ENCODE measurements around the gene CDCA4. TPM values are rescaled to one million over a fixed set of nuclear protein-coding genes. Genes with fewer than 3 reads are reported as not detected.
"Not testable (repeated sequence)": the region's sequence is repeated elsewhere in the genome, so short reads cannot be mapped to it uniquely, and the experiment has no call there.

Gene CDCA4
- total RNA-seq (2014; rRNA removed; shearing (Covaris generic)) = 92.3 and 98.0 TPM in 2 replicates

- H3K4me1 ChIP-seq = peaks cover 28% of the 10 kb centered on the region
- H3K9me3 ChIP-seq (replicated peaks) = no peaks in the 10 kb centered on the region
- H3K27ac ChIP-seq = peak within 1 kb of the TSS; percentile 82
- H3K27me3 ChIP-seq = no peaks in the 10 kb centered on the region
- peak; percentile 96 to 98 for DNase-seq
- peak within 1 kb of the TSS; percentile 94 for H3K4me3 ChIP-seq
- H3K36me3 ChIP-seq = peaks cover 26% of the 10 kb centered on the region
Measured at GRCh38 chr14:105020815-105021655, at the start of gene CDCA4. Gene CDCA4, minus strand, starts transcription at chr14:105021083. Its CDS starts 9,154 bp downstream, at chr14:105011929.

- DNase-seq = peak; percentile 51 to 68
- Histone ChIP-seq H3K36me3 (no peaks in the 10 kb centered on the region), H3K4me3 (no peak overlapping the region), H3K4me1 (peaks cover 34% of the 10 kb centered on the region), H3K27me3 (no peaks in the 10 kb centered on the region), H3K9me3 (replicated peaks) (no peaks in the 10 kb centered on the region), H3K27ac (peak overlapping the region; percentile 57)
Measured at GRCh38 chr14:105069871-105070759, 49.2 kb upstream of the CDCA4 start.

- no peak for DNase-seq
- no peaks in the 10 kb centered on the region for H3K9me3 ChIP-seq (replicated peaks)
- H3K27me3 ChIP-seq = no peaks in the 10 kb centered on the region
- peaks cover 36% of the 10 kb centered on the region for H3K4me1 ChIP-seq
- no peaks in the 10 kb centered on the region for H3K36me3 ChIP-seq
- no peak overlapping the region for H3K4me3 ChIP-seq
- H3K27ac ChIP-seq = no peak overlapping the region; the same call in 1 of the 2 replicates
Measured at GRCh38 chr14:105069522-105069870, 48.6 kb upstream of the CDCA4 start.

- Histone ChIP-seq H3K36me3 (no peaks in the 10 kb centered on the region), H3K27ac (no peak overlapping the region)
Measured at GRCh38 chr14:105068818-105069217, 47.9 kb upstream of the CDCA4 start.

GRCh38 chr14:105067969-105068301 is 47.1 kb upstream of the CDCA4 start:
- no peak for DNase-seq
- H3K27ac ChIP-seq = no peak overlapping the region
- peaks cover 34% of the 10 kb centered on the region for H3K4me1 ChIP-seq
- H3K36me3 ChIP-seq = no peaks in the 10 kb centered on the region
- no peaks in the 10 kb centered on the region for H3K27me3 ChIP-seq
- no peaks in the 10 kb centered on the region for H3K9me3 ChIP-seq (replicated peaks)
- H3K4me3 ChIP-seq = no peak overlapping the region

More at GRCh38 chr14:105068818-105069217, 47.9 kb upstream of the CDCA4 start:
- Histone ChIP-seq H3K4me1 (peaks cover 34% of the 10 kb centered on the region), H3K4me3 (no peak overlapping the region), H3K27me3 (no peaks in the 10 kb centered on the region), H3K9me3 (replicated peaks) (no peaks in the 10 kb centered on the region)
- no peak for DNase-seq

- peaks cover 34% of the 10 kb centered on the region for H3K4me1 ChIP-seq
- no peaks in the 10 kb centered on the region for H3K36me3 ChIP-seq
- peak in 1 of 2 experiments; percentile 39 for DNase-seq
- H3K27me3 ChIP-seq = no peaks in the 10 kb centered on the region
- H3K4me3 ChIP-seq = peak overlapping the region; percentile 7; the same call in 1 of the 2 replicates
- no peaks in the 10 kb centered on the region for H3K9me3 ChIP-seq (replicated peaks)
- peak overlapping the region; percentile 34 for H3K27ac ChIP-seq
Measured at GRCh38 chr14:105067140-105067968, 46.5 kb upstream of the CDCA4 start.

GRCh38 chr14:105066240-105067071 is 45.6 kb upstream of the CDCA4 start:
- Histone ChIP-seq H3K4me3 (peak overlapping the region; percentile 7; the same call in 1 of the 2 replicates), H3K4me1 (peaks cover 39% of the 10 kb centered on the region), H3K27ac (peak overlapping the region; percentile 34), H3K27me3 (no peaks in the 10 kb centered on the region), H3K9me3 (replicated peaks) (no peaks in the 10 kb centered on the region), H3K36me3 (no peaks in the 10 kb centered on the region)
- DNase-seq = peak; percentile 50 to 65

GRCh38 chr14:105065280-105066228 is 44.7 kb upstream of the CDCA4 start, which contains the start of gene GPR132:
Gene GPR132, minus strand, starts transcription at chr14:105065430. Its CDS starts 10,010 bp downstream, at chr14:105055420.
- Histone ChIP-seq H3K36me3 (no peaks in the 10 kb centered on the region), H3K27me3 (no peaks in the 10 kb centered on the region), H3K27ac (no peak within 1 kb of the TSS), H3K9me3 (replicated peaks) (no peaks in the 10 kb centered on the region), H3K4me3 (no peak within 1 kb of the TSS), H3K4me1 (peaks cover 44% of the 10 kb centered on the region)
- no peak for DNase-seq

- no peak for DNase-seq
- Histone ChIP-seq H3K36me3 (no peaks in the 10 kb centered on the region), H3K27ac (no peak overlapping the region), H3K4me3 (no peak overlapping the region), H3K27me3 (no peaks in the 10 kb centered on the region), H3K9me3 (replicated peaks) (no peaks in the 10 kb centered on the region), H3K4me1 (peaks cover 45% of the 10 kb centered on the region)
Measured at GRCh38 chr14:105064721-105065143, 43.8 kb upstream of the CDCA4 start.

- DNase-seq = no peak
- Histone ChIP-seq H3K27ac (no peak overlapping the region), H3K4me1 (peaks cover 52% of the 10 kb centered on the region), H3K27me3 (no peaks in the 10 kb centered on the region), H3K36me3 (no peaks in the 10 kb centered on the region), H3K9me3 (replicated peaks) (no peaks in the 10 kb centered on the region), H3K4me3 (no peak overlapping the region)
Measured at GRCh38 chr14:105064001-105064400, 43.1 kb upstream of the CDCA4 start.

- H3K9me3 ChIP-seq (replicated peaks); H3K36me3 ChIP-seq; H3K4me3 ChIP-seq; H3K27ac ChIP-seq; H3K27me3 ChIP-seq; DNase-seq: not testable (repeated sequence)
- H3K4me1 ChIP-seq = peaks cover 57% of the 10 kb centered on the region
Measured at GRCh38 chr14:105063506-105063905, 42.6 kb upstream of the CDCA4 start.

GRCh38 chr14:105063056-105063455 is 42.2 kb upstream of the CDCA4 start:
- Histone ChIP-seq H3K4me3 (no peak overlapping the region), H3K27me3 (no peaks in the 10 kb centered on the region), H3K36me3 (no peaks in the 10 kb centered on the region), H3K27ac (no peak overlapping the region), H3K9me3 (replicated peaks) (no peaks in the 10 kb centered on the region), H3K4me1 (peaks cover 61% of the 10 kb centered on the region)
- no peak for DNase-seq

- H3K4me3 ChIP-seq = no peak overlapping the region
- no peak overlapping the region for H3K27ac ChIP-seq
- DNase-seq = no peak
- H3K27me3 ChIP-seq = no peaks in the 10 kb centered on the region
- H3K9me3 ChIP-seq (replicated peaks) = no peaks in the 10 kb centered on the region
- no peaks in the 10 kb centered on the region for H3K36me3 ChIP-seq
- H3K4me1 ChIP-seq = peaks cover 55% of the 10 kb centered on the region
Measured at GRCh38 chr14:105062048-105062433, 41.2 kb upstream of the CDCA4 start.

All from SJCRH30 (cell line).